ENCODE measurements around the gene DAZAP1.

The DAZAP1 gene

GRCh38 chr19:1396768-1397679 lies 10.4 kb upstream of the DAZAP1 start:
- Histone ChIP-seq H3K36me3 (ENCODE audit: insufficient read depth, low read length) (peaks cover 16% of the 10 kb centered on the region), H3K4me1 (ENCODE audit: insufficient read depth, low read length) (peaks cover 10% of the 10 kb centered on the region), H3K27ac (ENCODE audit: low read depth, low read length) (no peak overlapping the region)

GRCh38 chr19:1397838-1398237 lies 9.5 kb upstream of the DAZAP1 start:
- H3K4me1 ChIP-seq (ENCODE audit: insufficient read depth, low read length), result peaks cover 10% of the 10 kb centered on the region
- no peak overlapping the region for H3K27ac ChIP-seq (ENCODE audit: low read depth, low read length)
- H3K9me3 ChIP-seq (ENCODE audit: low read length), result no peaks in the 10 kb centered on the region
- no peak overlapping the region for H3K4me3 ChIP-seq (ENCODE audit: low read depth in 1 of 2, low read length in 2 of 2)
- no peak overlapping the region for H3K9ac ChIP-seq (ENCODE audit: low read length)
- peaks cover 0 to 8% of the 10 kb centered on the region in 2 donors for H3K27me3 ChIP-seq (ENCODE audit: control insufficient read depth in 1 of 2, insufficient read depth in 2 of 2, low read length in 2 of 2)
- peaks cover 10% of the 10 kb centered on the region for H3K36me3 ChIP-seq (ENCODE audit: insufficient read depth, low read length)

More at GRCh38 chr19:1396768-1397679, 10.4 kb upstream of the DAZAP1 start:
- Histone ChIP-seq H3K9me3 (ENCODE audit: low read length) (no peaks in the 10 kb centered on the region), H3K27me3 (ENCODE audit: control insufficient read depth in 1 of 2, insufficient read depth in 2 of 2, low read length in 2 of 2) (peaks cover 0 to 1% of the 10 kb centered on the region in 2 donors), H3K4me3 (ENCODE audit: low read depth in 1 of 2, low read length in 2 of 2) (no peak overlapping the region), H3K9ac (ENCODE audit: low read length) (no peak overlapping the region)

GRCh38 chr19:1399079-1399478 lies 8.3 kb upstream of the DAZAP1 start:
- Histone ChIP-seq H3K36me3 (ENCODE audit: insufficient read depth, low read length) (no peaks in the 10 kb centered on the region), H3K4me1 (ENCODE audit: insufficient read depth, low read length) (peaks cover 10% of the 10 kb centered on the region), H3K4me3 (ENCODE audit: low read depth in 1 of 2, low read length in 2 of 2) (no peak overlapping the region), H3K9me3 (ENCODE audit: low read length) (no peaks in the 10 kb centered on the region), H3K27ac (ENCODE audit: low read depth, low read length) (no peak overlapping the region), H3K27me3 (ENCODE audit: control insufficient read depth in 1 of 2, insufficient read depth in 2 of 2, low read length in 2 of 2) (peaks cover 0 to 8% of the 10 kb centered on the region in 2 donors), H3K9ac (ENCODE audit: low read length) (no peak overlapping the region)

GRCh38 chr19:1399745-1400144 lies 7.6 kb upstream of the DAZAP1 start:
- H3K27me3 ChIP-seq (ENCODE audit: control insufficient read depth in 1 of 2, insufficient read depth in 2 of 2, low read length in 2 of 2), result peaks cover 0 to 8% of the 10 kb centered on the region in 2 donors
- H3K4me1 ChIP-seq (ENCODE audit: insufficient read depth, low read length), result peaks cover 10% of the 10 kb centered on the region
- no peak overlapping the region for H3K27ac ChIP-seq (ENCODE audit: low read depth, low read length)
- H3K36me3 ChIP-seq (ENCODE audit: insufficient read depth, low read length), result no peaks in the 10 kb centered on the region
- H3K9ac ChIP-seq (ENCODE audit: low read length), result no peak overlapping the region
- H3K4me3 ChIP-seq (ENCODE audit: low read depth in 1 of 2, low read length in 2 of 2), result no peak overlapping the region
- no peaks in the 10 kb centered on the region for H3K9me3 ChIP-seq (ENCODE audit: low read length)

- peaks cover 10% of the 10 kb centered on the region for H3K4me1 ChIP-seq (ENCODE audit: insufficient read depth, low read length)
- H3K27me3 ChIP-seq (ENCODE audit: control insufficient read depth in 1 of 2, insufficient read depth in 2 of 2, low read length in 2 of 2), result peaks cover 0 to 8% of the 10 kb centered on the region in 2 donors
- H3K36me3 ChIP-seq (ENCODE audit: insufficient read depth, low read length), result no peaks in the 10 kb centered on the region
- H3K4me3 ChIP-seq (ENCODE audit: low read depth in 1 of 2, low read length in 2 of 2), result peak overlapping the region; percentile 28 to 54
- no peak overlapping the region for H3K27ac ChIP-seq (ENCODE audit: low read depth, low read length)
- no peaks in the 10 kb centered on the region for H3K9me3 ChIP-seq (ENCODE audit: low read length)
- no peak overlapping the region for H3K9ac ChIP-seq (ENCODE audit: low read length)
Measured at GRCh38 chr19:1400281-1401137, 6.9 kb upstream of the DAZAP1 start.

- H3K4me3 ChIP-seq (ENCODE audit: low read depth in 1 of 2, low read length in 2 of 2), result peak within 1 kb of the TSS; percentile 28 to 54
- H3K36me3 ChIP-seq (ENCODE audit: insufficient read depth, low read length), result no peaks in the 10 kb centered on the region
- peaks cover 10% of the 10 kb centered on the region for H3K4me1 ChIP-seq (ENCODE audit: insufficient read depth, low read length)
- H3K9me3 ChIP-seq (ENCODE audit: low read length), result no peaks in the 10 kb centered on the region
- H3K27me3 ChIP-seq (ENCODE audit: control insufficient read depth in 1 of 2, insufficient read depth in 2 of 2, low read length in 2 of 2), result peaks cover 0 to 8% of the 10 kb centered on the region in 2 donors
- no peak within 1 kb of the TSS for H3K9ac ChIP-seq (ENCODE audit: low read length)
- H3K27ac ChIP-seq (ENCODE audit: low read depth, low read length), result no peak within 1 kb of the TSS
Measured at GRCh38 chr19:1401138-1401888, 6.1 kb upstream of the DAZAP1 start, which contains the start of gene GAMT. TSS of gene GAMT (minus strand) at chr19:1401542. CDS start at chr19:1401476, 66 bp downstream.

- Histone ChIP-seq H3K36me3 (ENCODE audit: insufficient read depth, low read length) (no peaks in the 10 kb centered on the region), H3K4me3 (ENCODE audit: low read depth in 1 of 2, low read length in 2 of 2) (peak overlapping the region; percentile 28 to 49), H3K9ac (ENCODE audit: low read length) (no peak overlapping the region), H3K4me1 (ENCODE audit: insufficient read depth, low read length) (peaks cover 10% of the 10 kb centered on the region), H3K27me3 (ENCODE audit: control insufficient read depth in 1 of 2, insufficient read depth in 2 of 2, low read length in 2 of 2) (peaks cover 0 to 8% of the 10 kb centered on the region in 2 donors), H3K9me3 (ENCODE audit: low read length) (no peaks in the 10 kb centered on the region), H3K27ac (ENCODE audit: low read depth, low read length) (no peak overlapping the region)
Measured at GRCh38 chr19:1401889-1402217, 5.5 kb upstream of the DAZAP1 start.

GRCh38 chr19:1402411-1403070 lies 4.8 kb upstream of the DAZAP1 start:
- H3K4me3 ChIP-seq (ENCODE audit: low read depth in 1 of 2, low read length in 2 of 2), result no peak overlapping the region
- no peak overlapping the region for H3K27ac ChIP-seq (ENCODE audit: low read depth, low read length)
- H3K4me1 ChIP-seq (ENCODE audit: insufficient read depth, low read length), result peaks cover 10% of the 10 kb centered on the region

GRCh38 chr19:1406774-1407527 lies 435 bp upstream of the DAZAP1 start:
- Histone ChIP-seq H3K9me3 (ENCODE audit: low read length) (no peaks in the 10 kb centered on the region), H3K27me3 (ENCODE audit: control insufficient read depth in 1 of 2, insufficient read depth in 2 of 2, low read length in 2 of 2) (peaks cover 0 to 8% of the 10 kb centered on the region in 2 donors), H3K9ac (ENCODE audit: low read length) (no peak overlapping the region), H3K36me3 (ENCODE audit: insufficient read depth, low read length) (no peaks in the 10 kb centered on the region), H3K27ac (ENCODE audit: low read depth, low read length) (peak overlapping the region; percentile 48), H3K4me3 (ENCODE audit: low read depth in 1 of 2, low read length in 2 of 2) (peak overlapping the region; percentile 25 to 43), H3K4me1 (ENCODE audit: insufficient read depth, low read length) (peaks cover 34% of the 10 kb centered on the region)

More at GRCh38 chr19:1402411-1403070, 4.8 kb upstream of the DAZAP1 start:
- Histone ChIP-seq H3K9ac (ENCODE audit: low read length) (no peak overlapping the region), H3K9me3 (ENCODE audit: low read length) (no peaks in the 10 kb centered on the region), H3K36me3 (ENCODE audit: insufficient read depth, low read length) (no peaks in the 10 kb centered on the region), H3K27me3 (ENCODE audit: control insufficient read depth in 1 of 2, insufficient read depth in 2 of 2, low read length in 2 of 2) (peaks cover 0 to 8% of the 10 kb centered on the region in 2 donors)

All from muscle layer of colon (tissue), 2 donors.